ENCODE results near the gene NOLC1. TPM values are rescaled to one million over a fixed set of nuclear protein-coding genes. Genes with fewer than 3 reads are reported as not detected.
A peak's percentile ranks its signal among the peaks of the same experiment; 100 is the strongest.

NOLC1 gene
- total RNA-seq, 4 donors from 2014 or later: 38.6 to 90.6 (median 83.4) TPM

DNA sequence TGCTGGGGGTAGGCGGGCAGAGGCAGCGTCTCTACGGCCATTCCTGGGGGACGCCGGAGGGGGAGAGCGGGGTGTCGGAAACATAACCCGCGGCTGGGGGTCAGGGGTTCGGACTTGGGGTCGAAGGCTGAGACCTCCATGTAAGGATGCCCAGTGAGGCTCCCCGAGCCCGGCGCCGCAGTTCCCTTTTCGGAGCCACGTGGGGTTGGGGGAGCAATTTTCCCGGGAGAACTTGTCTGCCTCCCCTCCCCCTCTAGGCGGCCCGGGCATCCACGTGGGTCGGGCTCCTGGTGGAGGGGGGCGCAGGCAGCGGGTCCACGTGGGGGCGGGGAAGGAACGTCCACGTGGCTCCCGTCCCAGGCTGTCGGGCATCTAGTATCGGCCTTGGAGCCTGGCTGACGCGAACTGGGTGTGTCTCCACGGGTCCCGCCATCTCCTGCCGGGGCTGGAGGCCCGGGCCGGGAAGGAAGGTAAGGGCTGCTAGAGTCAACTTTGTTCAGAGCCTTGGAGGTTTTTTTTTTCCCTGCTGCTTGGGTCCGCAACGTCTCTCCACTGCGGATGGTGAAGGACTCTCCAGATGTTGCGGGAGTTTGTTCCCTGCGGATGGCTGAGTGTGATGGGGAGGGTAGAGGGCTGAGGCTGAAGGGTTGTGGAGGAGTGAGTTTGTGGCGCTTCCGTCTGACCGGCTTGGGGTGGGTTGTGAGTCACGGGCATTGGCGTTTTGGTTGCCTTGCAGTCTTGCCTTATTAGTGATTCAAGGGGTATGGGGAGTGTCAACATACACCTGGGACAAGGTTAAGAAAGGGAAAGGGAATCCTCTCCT lies 18.6 kb upstream of the NOLC1 start:
- peaks cover 31 to 57% (median 34%) of the 10 kb centered on the region in 3 donors for H3K4me1 ChIP-seq
- H3K27me3 ChIP-seq: no peaks in the 10 kb centered on the region
- 0% methylated on average over 8 to 16 of the region's 48 CpGs for WGBS, 2 donors
- intact Hi-C loops (cut with DNase I): no loop called here
- TF ChIP-seq, protein P1, sequence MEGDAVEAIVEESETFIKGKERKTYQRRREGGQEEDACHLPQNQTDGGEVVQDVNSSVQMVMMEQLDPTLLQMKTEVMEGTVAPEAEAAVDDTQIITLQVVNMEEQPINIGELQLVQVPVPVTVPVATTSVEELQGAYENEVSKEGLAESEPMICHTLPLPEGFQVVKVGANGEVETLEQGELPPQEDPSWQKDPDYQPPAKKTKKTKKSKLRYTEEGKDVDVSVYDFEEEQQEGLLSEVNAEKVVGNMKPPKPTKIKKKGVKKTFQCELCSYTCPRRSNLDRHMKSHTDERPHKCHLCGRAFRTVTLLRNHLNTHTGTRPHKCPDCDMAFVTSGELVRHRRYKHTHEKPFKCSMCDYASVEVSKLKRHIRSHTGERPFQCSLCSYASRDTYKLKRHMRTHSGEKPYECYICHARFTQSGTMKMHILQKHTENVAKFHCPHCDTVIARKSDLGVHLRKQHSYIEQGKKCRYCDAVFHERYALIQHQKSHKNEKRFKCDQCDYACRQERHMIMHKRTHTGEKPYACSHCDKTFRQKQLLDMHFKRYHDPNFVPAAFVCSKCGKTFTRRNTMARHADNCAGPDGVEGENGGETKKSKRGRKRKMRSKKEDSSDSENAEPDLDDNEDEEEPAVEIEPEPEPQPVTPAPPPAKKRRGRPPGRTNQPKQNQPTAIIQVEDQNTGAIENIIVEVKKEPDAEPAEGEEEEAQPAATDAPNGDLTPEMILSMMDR (IDR thresholded peaks at IDR 0.05): no peak
- TF ChIP-seq POLR2A (IDR thresholded peaks at IDR 0.05): no peak
- no peaks in the 10 kb centered on the region for H3K9me3 ChIP-seq
- peaks cover 6 to 12% (median 8%) of the 10 kb centered on the region in 3 donors for H3K36me3 ChIP-seq
- DNase-seq: no peak
- H3K4me3 ChIP-seq: peak overlapping the region; percentile 86 to 99 (median 98)
- peak overlapping the region; percentile 94 to 99 (median 97) for H3K27ac ChIP-seq

- no peak for TF ChIP-seq POLR2A (IDR thresholded peaks at IDR 0.05)
- TF ChIP-seq, protein P1 (IDR thresholded peaks at IDR 0.05): no peak
- intact Hi-C loops (cut with DNase I): no loop called here
- H3K4me1 ChIP-seq: peaks cover 31 to 57% (median 34%) of the 10 kb centered on the region in 3 donors
- no peak for DNase-seq
- H3K27me3 ChIP-seq: no peaks in the 10 kb centered on the region
- H3K4me3 ChIP-seq: peak overlapping the region in 3 of 4 donors; percentile 86 to 98 (median 97)
- 25 to 43% methylated on average over 2 of the region's 2 CpGs for WGBS, 2 donors
- no peaks in the 10 kb centered on the region for H3K9me3 ChIP-seq
- H3K27ac ChIP-seq: peak overlapping the region; percentile 94 to 99 (median 97)
- H3K36me3 ChIP-seq: peaks cover 14 to 20% (median 17%) of the 10 kb centered on the region in 3 donors
Measured at GRCh38 chr10:102134416-102134815, 17.8 kb upstream of the NOLC1 start.

DNA sequence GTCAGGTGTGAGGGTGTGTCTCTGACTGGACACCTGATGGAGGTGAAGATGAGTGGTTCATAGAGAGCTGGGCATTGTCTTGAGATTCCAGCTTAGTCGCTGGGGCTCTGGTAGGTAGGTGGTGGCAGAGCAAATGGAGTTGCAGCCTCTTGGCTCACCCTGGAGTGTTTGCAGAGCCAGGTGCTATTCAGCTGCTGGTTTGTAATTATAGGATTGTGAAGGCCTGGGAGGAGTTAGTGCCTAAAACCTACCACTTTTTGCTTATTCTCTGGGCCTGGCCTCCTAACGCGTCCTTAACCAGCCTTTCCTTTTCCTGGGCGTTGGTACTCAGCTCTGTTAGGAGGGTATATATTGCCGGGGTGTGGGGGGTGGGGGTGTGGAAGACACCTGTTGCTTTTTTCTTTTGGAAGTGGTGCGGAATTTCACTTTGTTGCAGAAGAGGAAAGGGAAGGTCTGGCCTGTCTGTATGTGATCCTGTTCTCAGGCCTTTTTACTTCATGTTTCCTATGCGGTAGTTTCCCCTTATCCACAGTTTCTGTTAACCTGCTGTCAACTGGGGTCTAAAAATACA lies 16.1 kb upstream of the NOLC1 start:
- no peaks in the 10 kb centered on the region for H3K27me3 ChIP-seq
- no peak for DNase-seq
- H3K36me3 ChIP-seq: peaks cover 30 to 37% (median 33%) of the 10 kb centered on the region in 3 donors
- WGBS, 2 donors: 44 to 74% methylated on average over 7 of the region's 7 CpGs
- H3K27ac ChIP-seq: peak overlapping the region; percentile 51 to 76 (median 54)
- no peaks in the 10 kb centered on the region for H3K9me3 ChIP-seq
- TF ChIP-seq POLR2A (IDR thresholded peaks at IDR 0.05): no peak
- TF ChIP-seq, protein P1 (IDR thresholded peaks at IDR 0.05): no peak
- no peak overlapping the region for H3K4me3 ChIP-seq
- peaks cover 31 to 64% (median 34%) of the 10 kb centered on the region in 3 donors for H3K4me1 ChIP-seq
- intact Hi-C loops (cut with DNase I): no loop called here

GRCh38 chr10:102139281-102140110 lies 12.7 kb upstream of the NOLC1 start:
- peaks cover 42 to 71% (median 50%) of the 10 kb centered on the region in 3 donors for H3K36me3 ChIP-seq
- H3K9me3 ChIP-seq: no peaks in the 10 kb centered on the region
- H3K27ac ChIP-seq: no peak overlapping the region
- no peak overlapping the region for H3K4me3 ChIP-seq
- intact Hi-C loops (cut with DNase I): no loop called here
- 71 to 89% methylated on average over 4 to 8 of the region's 15 CpGs for WGBS, 2 donors
- H3K4me1 ChIP-seq: peaks cover 26 to 42% (median 26%) of the 10 kb centered on the region in 3 donors
- no peaks in the 10 kb centered on the region for H3K27me3 ChIP-seq
- TF ChIP-seq, protein P1 (IDR thresholded peaks at IDR 0.05): no peak
- no peak for TF ChIP-seq POLR2A (IDR thresholded peaks at IDR 0.05)
- DNase-seq: no peak
